ENCODE results near the gene NBAS. TPM values are rescaled to one million over a fixed set of nuclear protein-coding genes. Genes with fewer than 3 reads are reported as not detected.
"Not testable (repeated sequence)": the region's sequence is repeated elsewhere in the genome, so short reads cannot be mapped to it uniquely, and the experiment has no call there.

NBAS gene
- total RNA-seq, 1 donor from 2014 or later = 51.3 TPM

- DNase-seq (ENCODE audit: low spot score) (no peak), ATAC-seq (no peak)
- intact Hi-C loops (cut with DNase I) = no loop called here
Observed at GRCh38 chr2:15222856-15223255, 338.3 kb downstream of the NBAS start.

- intact Hi-C loops (cut with DNase I) = no loop called here
- ATAC-seq = no peak
- no peak for DNase-seq (ENCODE audit: low spot score)
Observed at GRCh38 chr2:15220603-15221002, 340.5 kb downstream of the NBAS start.

DNA sequence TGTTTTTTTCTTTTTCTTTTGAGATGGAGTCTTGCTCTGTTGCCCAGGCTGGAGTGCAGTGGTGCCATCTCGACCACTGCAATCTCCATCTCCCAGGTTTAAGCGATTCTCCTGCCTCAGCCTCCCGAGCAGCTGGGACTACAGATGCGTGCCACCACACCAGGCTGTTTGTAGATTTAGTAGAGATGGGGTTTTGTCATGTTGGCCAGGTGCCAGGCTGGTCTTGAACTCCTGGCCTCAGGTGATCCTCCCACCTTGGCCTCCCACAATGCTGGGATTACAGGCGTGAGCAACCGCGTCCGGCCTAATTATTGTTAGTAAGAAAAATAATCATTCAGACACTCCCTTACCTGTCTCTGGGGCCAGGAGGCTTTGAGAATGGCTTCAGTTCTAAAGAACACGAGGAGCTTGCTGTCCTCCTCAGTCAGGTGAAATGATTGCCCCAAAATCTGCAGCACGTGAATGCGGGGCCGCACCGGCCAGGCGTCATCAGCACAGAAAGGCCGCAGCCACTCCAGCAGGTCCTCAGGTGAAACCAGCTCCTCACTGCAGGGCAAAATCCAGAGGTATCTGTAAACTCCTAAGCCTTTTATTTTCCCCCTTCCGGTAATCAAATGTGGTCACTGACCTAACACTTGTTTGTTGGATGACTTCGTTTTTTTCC is 342.6 kb downstream of the NBAS start:
- no peak for ATAC-seq
- intact Hi-C loops (cut with DNase I) = no loop called here
- no peak for DNase-seq (ENCODE audit: low spot score)

GRCh38 chr2:15212249-15212648 is 348.9 kb downstream of the NBAS start:
- ATAC-seq (no peak), DNase-seq (ENCODE audit: low spot score) (no peak)
- intact Hi-C loops (cut with DNase I) = no loop called here

DNA sequence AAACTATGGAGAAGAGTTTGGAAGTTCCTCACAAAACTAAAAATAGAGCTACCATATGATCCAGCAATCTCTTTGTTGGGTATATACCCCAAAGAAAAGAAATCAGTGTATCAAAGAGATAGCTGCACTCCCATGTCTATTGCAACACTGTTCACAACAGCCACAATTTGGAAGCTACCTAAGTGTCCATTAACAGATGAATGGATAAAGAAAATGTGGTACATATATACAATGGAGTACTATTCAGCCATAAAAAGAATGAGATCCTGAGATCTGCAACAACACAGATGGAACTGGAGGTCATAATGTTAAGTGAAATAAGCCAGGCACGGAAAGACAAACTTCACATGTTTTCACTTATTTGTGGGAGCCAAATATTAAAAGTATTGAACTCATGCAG is 350.6 kb downstream of the NBAS start:
- ATAC-seq; DNase-seq (ENCODE audit: low spot score); intact Hi-C loops (cut with DNase I): not testable (repeated sequence)

GRCh38 chr2:15206419-15206818 is 354.7 kb downstream of the NBAS start:
- DNase-seq (ENCODE audit: low spot score) = no peak
- no peak for ATAC-seq
- intact Hi-C loops (cut with DNase I) = no loop called here

DNA sequence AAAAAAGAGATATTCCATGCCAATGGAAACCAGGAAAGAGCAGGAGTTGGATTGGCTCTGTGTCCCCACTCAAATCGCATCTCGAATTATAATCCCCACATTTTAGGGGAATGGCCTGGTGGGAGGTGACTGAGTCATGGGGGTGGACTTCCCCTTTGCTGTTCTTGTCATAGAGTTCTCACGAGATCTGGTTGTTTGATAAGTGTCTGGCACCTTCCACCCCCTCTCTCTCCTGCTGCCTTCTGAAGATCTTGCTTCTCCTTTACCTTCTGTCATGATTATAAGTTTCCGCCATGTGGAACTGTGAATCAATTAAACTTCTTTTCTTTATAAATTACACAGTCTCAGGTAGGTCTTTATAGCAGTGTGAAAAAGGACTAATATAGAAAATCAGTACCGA is 355.6 kb downstream of the NBAS start:
- intact Hi-C loops (cut with DNase I) = no loop called here
- no peak for DNase-seq (ENCODE audit: low spot score)
- ATAC-seq = no peak

- intact Hi-C loops (cut with DNase I) = no loop called here
- DNase-seq (ENCODE audit: low spot score) (no peak), ATAC-seq (no peak)
Observed at GRCh38 chr2:15201009-15201408, 360.1 kb downstream of the NBAS start.

DNA sequence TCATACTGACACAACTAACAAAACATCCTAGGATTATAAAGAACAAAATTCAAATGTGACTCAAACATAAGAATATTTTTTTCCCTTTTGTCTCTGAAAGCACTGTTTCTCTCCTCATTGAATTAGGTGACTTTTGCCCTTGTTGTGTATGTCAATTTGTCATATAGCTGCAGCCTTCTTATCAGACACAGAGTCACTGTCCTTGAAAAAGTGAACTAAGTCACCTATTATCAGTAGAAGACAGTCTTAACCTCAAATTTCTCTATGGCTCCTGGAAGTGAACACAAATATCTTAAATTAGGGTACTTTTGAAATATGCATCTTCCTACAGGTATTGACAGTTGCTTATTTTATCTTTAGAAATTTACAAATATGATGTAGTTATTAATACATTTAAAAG is 360.6 kb downstream of the NBAS start:
- intact Hi-C loops (cut with DNase I) = no loop called here
- no peak for DNase-seq (ENCODE audit: low spot score)
- no peak for ATAC-seq

DNA sequence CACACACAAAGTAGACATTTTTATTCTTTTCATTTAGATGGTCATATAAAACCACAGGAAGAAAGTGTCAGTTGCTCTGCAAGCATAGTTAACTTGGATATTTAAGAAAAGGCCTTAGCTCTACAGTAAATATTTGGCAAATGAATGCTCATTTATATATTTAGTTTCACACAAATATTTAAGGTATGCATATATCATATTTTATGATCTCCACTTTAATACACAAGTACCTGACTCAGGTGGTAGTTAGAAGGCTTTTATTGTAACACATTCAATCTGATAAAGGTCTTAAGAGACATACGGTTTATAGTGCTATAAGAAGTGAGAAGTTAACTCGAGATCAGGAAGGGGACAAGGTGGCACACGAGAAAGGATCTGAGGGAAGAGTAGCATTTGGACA is 363.1 kb downstream of the NBAS start:
- intact Hi-C loops (cut with DNase I) = no loop called here
- ATAC-seq = no peak
- DNase-seq (ENCODE audit: low spot score) = no peak

GRCh38 chr2:15195813-15196212 is 365.3 kb downstream of the NBAS start:
- ATAC-seq = no peak
- intact Hi-C loops (cut with DNase I) = no loop called here
- DNase-seq (ENCODE audit: low spot score) = no peak

GRCh38 chr2:15191789-15192188 is 369.3 kb downstream of the NBAS start:
- no peak for ATAC-seq
- intact Hi-C loops (cut with DNase I) = no loop called here
- DNase-seq (ENCODE audit: low spot score) = no peak

DNA sequence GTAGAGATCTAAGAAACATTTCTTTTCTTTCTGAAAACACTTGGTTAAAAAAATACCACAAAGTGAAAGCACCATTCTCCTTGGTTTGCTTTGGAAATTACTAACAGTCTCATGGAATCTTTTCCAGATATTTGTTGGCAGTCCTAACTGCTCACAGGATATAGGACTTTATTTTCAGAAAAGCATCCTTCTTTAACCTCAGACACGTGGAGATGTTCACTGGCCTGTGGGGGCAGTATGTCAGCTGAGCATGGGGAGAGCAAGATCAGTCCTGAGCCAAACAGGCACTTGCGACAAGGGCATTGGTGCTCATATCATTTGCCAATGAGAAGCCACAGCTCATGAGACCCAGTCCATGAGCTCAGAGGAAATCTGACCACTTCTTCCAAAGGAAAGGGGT is 371.9 kb downstream of the NBAS start:
- no peak for ATAC-seq
- DNase-seq (ENCODE audit: low spot score) = no peak
- intact Hi-C loops (cut with DNase I) = no loop called here

- intact Hi-C loops (cut with DNase I) = no loop called here
- ATAC-seq (no peak), DNase-seq (ENCODE audit: low spot score) (no peak)
Observed at GRCh38 chr2:15187702-15188101, 373.4 kb downstream of the NBAS start.

DNA sequence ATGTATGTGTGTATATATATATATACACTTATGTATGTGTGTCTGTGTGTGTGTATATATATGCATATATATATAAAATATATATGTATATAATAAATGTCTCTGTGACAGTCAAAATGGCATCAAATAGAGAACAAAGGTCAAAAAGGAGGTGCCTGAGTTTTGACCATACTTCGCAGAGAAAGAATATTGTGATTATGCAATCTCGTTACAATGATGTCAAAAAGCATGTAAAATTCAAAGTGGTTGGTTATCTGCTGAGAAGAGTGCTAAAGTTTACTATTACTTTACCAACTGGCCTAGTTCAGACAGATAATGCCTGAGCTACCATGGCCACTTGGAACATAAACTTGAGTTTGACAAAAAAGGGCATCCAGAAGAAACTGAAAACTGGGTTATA is 375.0 kb downstream of the NBAS start:
- ATAC-seq (no peak), DNase-seq (ENCODE audit: low spot score) (no peak)
- intact Hi-C loops (cut with DNase I) = no loop called here

GRCh38 chr2:15184491-15184890 is 376.6 kb downstream of the NBAS start:
- intact Hi-C loops (cut with DNase I) = no loop called here
- DNase-seq (ENCODE audit: low spot score) = no peak
- no peak for ATAC-seq

DNA sequence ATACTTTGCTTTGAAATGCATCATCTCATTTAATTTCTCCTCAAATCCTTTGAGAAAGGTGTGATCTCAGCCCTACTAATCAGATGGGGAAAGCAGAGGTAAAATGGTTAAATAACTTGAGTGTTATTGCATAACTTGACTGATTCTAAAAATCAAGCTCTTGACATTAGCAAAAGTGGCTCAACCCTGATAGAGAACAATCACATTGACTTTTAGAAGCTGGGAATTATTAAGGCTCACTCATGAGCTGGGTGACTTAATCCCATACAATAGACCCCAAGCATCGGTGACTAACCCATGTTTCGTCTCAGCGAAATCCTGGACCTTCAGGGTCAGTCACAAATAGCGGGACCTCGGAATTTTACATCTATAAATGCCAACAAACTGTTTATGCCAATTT is 378.9 kb downstream of the NBAS start:
- DNase-seq (ENCODE audit: low spot score) (no peak), ATAC-seq (no peak)
- intact Hi-C loops (cut with DNase I) = no loop called here

GRCh38 chr2:15181092-15181745 is 379.9 kb downstream of the NBAS start:
- no peak for ATAC-seq
- intact Hi-C loops (cut with DNase I) = no loop called here

GRCh38 chr2:15180379-15180778 is 380.8 kb downstream of the NBAS start:
- DNase-seq (ENCODE audit: low spot score) = no peak
- intact Hi-C loops (cut with DNase I) = no loop called here
- no peak for ATAC-seq

More at GRCh38 chr2:15181092-15181745, 379.9 kb downstream of the NBAS start:
- no peak for DNase-seq (ENCODE audit: low spot score)

DNA sequence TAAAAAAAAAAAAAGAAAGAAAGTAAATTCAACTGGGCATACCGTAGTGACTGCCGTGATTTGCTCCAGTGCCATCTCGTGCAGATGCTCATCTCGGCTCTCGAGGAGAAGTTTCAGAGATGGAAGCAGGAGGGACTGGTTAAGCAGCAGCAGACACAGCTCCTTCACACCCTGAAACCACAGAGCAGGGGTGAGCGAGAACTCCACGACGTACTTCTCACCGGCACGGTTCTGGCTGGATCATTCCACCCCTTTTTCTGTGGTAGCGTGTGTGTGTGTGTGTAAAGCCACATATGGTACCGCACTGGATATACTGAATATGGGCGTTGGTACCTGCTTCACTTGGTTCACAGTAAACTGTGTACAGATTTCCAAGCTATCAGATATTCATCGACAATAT is 382.2 kb downstream of the NBAS start:
- intact Hi-C loops (cut with DNase I) = no loop called here
- ATAC-seq = no peak

GRCh38 chr2:15177103-15177502 is 384.0 kb downstream of the NBAS start:
- intact Hi-C loops (cut with DNase I) = no loop called here
- ATAC-seq (no peak), DNase-seq (ENCODE audit: low spot score) (no peak)

More for the DNA sequence above, 382.2 kb downstream of the NBAS start:
- no peak for DNase-seq (ENCODE audit: low spot score)
